Body of pancreas (tissue), 4 donors: ENCODE results near the gene TMEM106C.

Experiments
- POLR2A ChIP-seq, 3 donors: fragments of 450-650 bp; IDR thresholded peaks; one replicate each; pipeline ENCODE4 v1.6.1; 2016; ENCODE audit warnings: antibody characterized with exemption in 3 of 3, mild to moderate bottlenecking in 2 of 3
- TF ChIP-seq, protein P1 (sequence below), 7 experiments: fragments of 450-650 bp in 4 of 7; fragments of 200-600 bp in 3 of 7; sonication (generic) in 3 of 7; IDR thresholded peaks; one replicate each; pipeline ENCODE4 v1.5.1; 2016 to 2019; ENCODE audit warnings: antibody characterized with exemption in 7 of 7

DNA sequence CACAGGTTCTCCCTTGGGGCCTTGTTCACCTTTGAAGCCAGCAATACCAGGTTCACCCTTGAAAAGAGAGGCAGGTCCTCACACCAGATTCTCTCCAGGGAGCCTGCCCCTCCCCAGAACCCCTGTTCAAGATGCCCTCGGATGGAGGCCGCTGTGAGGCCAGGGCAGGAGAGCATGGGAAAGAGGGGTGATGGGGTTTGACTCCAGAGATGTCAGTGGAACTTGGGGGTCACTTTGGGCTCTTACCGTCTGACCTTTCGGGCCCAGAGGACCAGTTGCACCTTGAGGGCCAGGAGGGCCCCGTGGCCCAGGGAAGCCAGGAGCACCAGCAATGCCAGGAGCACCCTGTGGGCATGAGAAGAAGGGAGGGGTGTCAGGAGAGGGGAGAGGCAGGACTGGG, 23.4 kb downstream of the TMEM106C start:
- TF ChIP-seq, protein P1, sequence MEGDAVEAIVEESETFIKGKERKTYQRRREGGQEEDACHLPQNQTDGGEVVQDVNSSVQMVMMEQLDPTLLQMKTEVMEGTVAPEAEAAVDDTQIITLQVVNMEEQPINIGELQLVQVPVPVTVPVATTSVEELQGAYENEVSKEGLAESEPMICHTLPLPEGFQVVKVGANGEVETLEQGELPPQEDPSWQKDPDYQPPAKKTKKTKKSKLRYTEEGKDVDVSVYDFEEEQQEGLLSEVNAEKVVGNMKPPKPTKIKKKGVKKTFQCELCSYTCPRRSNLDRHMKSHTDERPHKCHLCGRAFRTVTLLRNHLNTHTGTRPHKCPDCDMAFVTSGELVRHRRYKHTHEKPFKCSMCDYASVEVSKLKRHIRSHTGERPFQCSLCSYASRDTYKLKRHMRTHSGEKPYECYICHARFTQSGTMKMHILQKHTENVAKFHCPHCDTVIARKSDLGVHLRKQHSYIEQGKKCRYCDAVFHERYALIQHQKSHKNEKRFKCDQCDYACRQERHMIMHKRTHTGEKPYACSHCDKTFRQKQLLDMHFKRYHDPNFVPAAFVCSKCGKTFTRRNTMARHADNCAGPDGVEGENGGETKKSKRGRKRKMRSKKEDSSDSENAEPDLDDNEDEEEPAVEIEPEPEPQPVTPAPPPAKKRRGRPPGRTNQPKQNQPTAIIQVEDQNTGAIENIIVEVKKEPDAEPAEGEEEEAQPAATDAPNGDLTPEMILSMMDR (IDR thresholded peaks at IDR 0.05) = no peak
- TF ChIP-seq POLR2A (IDR thresholded peaks at IDR 0.05) = no peak
